NOMO-1 treated with dmso at 0.1 percent for 144 hours (cell line): ENCODE results near the gene ZNF267.
"Not testable (repeated sequence)": the region's sequence is repeated elsewhere in the genome, so short reads cannot be mapped to it uniquely, and the experiment has no call there.

Source experiments
- DNase-seq: peaks from one replicate; lab custom pipeline; 2025; ENCODE audit not compliant: unreplicated experiment; lab: John Stamatoyannopoulos, UW

The ZNF267 gene

GRCh38 chr16:31873556-31874365, at the start of gene ZNF267:
ZNF267 (plus strand) TSS chr16:31873807; CDS start chr16:31873967, 160 bp downstream.
- DNase-seq = peak; percentile 80

GRCh38 chr16:31833047-31833446, 40.6 kb upstream of the ZNF267 start:
- DNase-seq = no peak

GRCh38 chr16:31836396-31836795, 37.2 kb upstream of the ZNF267 start:
- DNase-seq = not testable (repeated sequence)

DNA sequence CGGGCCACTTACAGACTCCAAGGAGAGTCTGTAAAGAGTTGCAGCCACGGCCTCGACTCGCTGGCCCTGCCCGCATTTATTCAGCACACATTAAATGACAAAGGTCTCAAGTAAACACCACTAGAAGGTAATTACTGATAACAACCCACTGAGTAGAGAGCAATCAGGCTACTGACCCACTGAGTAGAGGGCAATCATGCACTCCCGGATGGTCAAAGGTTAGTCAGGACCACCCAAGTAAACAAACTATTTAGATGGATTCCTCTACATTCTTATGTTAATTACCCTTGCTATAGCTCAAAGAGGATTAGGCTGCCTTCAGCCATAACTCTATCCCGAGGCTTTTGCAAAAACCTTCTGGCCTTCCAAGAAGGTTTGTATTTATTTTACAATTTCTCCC, 30.7 kb upstream of the ZNF267 start:
- no peak for DNase-seq

- DNase-seq = not testable (repeated sequence)
Measured at GRCh38 chr16:31848572-31848971, 25.0 kb upstream of the ZNF267 start.

GRCh38 chr16:31853291-31853690, 20.3 kb upstream of the ZNF267 start:
- no peak for DNase-seq

GRCh38 chr16:31860508-31860907, 13.1 kb upstream of the ZNF267 start:
- no peak for DNase-seq

DNA sequence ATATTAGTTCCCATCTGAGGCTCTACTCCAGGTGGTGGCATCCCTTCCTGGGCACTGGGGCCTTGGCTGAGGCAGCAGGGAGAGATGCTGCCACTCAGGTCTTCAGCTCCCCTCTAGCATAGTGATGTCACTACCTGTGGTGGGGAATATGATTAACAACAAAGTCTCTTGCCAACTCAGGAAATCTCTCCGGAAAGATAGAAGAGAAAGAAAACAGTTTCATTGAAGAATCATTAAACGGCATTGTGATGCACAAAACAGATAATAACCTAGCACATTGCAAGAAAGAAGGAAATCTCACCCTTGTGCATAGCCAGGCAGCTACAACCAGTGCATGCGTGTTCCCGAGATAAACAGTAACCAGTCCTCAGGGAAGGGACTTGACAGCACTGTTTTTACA, 12.2 kb upstream of the ZNF267 start:
- DNase-seq = no peak

DNA sequence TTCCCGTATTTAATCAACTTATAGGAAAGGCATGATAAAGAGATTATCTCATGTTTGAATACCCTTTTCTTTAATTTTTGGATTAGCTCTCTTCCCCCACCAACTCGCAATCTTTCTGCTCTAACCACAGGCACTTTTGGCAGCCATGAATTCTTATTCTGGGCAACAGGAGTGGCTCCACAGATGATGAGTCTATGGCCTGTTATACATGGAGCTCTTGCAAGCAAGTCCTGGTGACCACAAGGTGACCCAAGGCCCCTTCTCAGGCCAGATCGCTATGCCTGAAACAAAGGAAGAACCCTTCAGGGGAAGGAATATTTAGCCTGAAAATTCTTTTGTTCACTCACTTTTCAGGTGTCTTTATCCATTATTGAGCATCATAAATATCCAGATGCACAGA, 10.8 kb upstream of the ZNF267 start:
- DNase-seq = no peak

- no peak for DNase-seq
Measured at GRCh38 chr16:31868164-31868563, 5.4 kb upstream of the ZNF267 start.

DNA sequence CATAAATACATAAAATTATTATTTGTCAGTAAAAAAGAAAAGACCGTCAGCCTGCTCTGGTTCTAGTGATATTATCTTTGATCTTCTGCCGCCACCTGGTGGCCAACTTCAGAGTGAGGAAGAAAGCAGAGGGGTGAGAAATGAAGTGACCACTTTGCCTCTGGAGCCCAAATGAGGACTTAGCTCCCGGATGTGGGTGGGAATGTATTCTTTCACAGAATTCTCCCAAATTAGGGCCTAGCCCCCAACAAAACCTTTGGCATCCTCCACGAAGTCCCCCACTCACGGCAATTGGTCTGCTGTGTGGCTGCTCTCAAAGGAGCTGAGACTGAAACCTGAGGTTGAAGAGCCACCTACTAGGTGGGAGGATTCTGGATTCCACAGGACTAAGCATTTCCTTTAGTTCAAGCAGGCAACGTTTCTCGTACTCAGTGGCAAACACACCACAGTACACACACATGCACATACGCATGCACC, 4.9 kb upstream of the ZNF267 start:
- peak; percentile 20 for DNase-seq

DNA sequence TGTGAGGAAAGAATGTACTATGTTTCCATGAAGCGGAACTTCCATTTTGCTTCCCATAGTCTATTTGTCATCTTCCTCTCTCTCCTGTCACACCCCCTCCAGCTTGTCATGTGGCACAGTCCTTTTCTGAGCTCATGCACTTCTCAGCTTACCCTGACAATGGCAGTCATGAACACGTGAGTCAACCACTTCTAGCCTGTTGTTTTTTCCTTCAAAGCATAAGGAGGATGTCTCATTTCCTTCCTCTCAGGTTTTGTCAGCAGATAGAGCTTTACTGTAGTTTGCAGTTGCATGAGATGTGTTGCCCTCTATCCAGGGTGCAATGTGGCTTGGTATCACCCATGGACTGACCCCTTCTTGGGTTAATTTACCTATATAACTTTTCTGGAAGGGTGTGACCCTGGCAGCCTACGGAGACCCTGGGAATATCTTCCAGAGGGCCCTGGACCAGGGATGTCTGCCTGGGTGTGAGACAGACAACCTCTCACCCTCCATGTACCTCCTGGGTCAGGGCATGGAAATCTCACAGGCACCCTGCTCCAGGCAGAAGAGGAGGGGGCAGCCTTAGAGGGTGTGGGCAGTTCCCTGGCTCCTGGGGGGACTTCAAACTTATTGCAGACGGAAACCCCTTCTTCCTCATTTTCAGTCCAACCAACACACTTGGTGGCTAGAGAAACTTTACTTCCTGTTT, 4.0 kb upstream of the ZNF267 start:
- DNase-seq = peak; percentile 98

- DNase-seq = no peak
Measured at GRCh38 chr16:31870809-31871208, 2.8 kb upstream of the ZNF267 start.

DNA sequence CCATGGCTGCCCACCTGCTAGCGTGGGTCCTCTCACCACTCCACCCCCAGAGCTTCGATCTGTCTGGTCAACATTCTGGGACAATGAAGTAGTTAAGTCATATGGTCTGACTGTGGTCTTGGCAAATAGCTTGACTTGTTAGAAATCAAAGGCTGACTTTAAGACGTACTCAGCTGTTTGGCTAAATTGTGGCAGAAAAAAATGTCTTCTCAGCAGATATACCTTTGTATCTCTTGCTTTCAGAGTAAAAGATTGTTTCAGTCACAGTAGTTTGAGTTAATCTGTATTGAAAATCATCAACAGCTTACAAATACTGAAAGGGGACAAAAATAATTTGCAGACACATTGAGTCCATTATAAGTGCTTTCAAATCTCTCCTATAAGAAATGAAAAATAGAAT, 2.1 kb upstream of the ZNF267 start:
- no peak for DNase-seq

- no peak for DNase-seq
Measured at GRCh38 chr16:31872201-31872600, 1.4 kb upstream of the ZNF267 start.

DNA sequence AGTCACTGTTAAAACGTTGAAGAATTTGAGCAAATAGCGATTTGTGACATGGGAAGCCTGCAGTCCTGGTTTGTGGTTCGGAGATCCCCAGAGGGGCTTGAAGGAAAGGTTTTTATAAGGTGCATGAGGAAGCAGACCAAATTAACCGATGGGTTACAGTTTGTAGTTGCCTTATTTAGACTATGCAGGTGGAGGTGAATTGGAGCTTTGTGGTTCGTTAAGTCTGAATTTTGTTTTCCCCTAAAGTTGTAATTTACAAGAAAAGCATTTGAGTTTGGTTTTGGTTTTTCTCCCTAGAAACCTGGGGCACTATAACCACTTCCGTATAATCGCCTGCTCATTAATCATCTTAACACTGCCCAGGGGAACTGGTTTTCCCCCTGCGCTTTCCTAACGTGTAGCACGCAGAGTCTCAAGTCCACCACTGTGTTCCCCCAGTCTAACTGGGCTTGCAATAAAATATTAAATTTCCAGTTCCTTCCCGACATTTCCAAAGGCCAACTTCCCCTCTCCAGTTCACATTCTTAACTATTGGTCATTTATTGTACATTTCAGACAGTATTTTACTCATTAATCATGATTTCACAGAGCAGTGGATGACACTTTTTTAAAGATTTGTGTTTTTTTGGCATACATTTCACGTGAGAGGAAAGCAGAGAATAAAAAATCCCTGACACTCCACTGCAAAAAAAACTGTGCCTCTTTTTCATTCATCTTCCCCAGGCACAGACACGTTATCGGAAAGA, 932 bp downstream of the ZNF267 start:
- peak; percentile 62 for DNase-seq

- DNase-seq = no peak
Measured at GRCh38 chr16:31875112-31875803, 1.7 kb downstream of the ZNF267 start.

DNA sequence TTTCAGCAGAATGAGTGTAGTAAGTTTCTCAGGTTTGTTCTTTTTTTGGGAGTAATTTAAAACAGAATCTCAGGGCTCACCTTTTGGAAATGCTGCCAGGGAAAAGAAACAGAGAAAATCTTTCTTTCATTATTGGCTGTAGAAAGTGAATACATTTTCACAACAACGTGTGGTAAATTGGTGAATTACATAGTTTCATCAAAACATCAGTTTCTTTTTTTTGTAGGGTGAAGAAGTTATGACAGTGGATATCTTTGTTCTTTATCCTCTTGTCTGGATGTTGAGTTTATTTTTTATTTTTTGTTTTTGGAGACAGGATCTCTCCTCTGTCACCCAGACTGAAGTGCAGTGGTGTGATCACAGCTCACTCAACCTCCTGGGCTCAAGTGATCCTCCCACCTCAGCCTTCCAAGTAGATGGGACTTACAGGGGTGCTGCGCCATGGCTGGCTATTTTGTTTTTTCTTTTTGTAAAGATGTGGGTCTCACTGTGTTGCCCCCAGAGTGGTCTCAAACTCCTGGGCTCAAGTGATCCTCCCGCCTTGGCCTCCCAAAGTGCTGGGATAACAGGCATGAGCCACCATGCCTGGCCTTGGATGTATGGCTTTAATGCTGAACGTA, 2.4 kb downstream of the ZNF267 start:
- DNase-seq = no peak

- no peak for DNase-seq
Measured at GRCh38 chr16:31876951-31877828, 3.6 kb downstream of the ZNF267 start.
